Spleen (tissue), 7 donors: ENCODE results near the gene KIAA0586.

Experiments
- POLR2AphosphoS5 ChIP-seq, 3 donors: sonication (generic); formaldehyde crosslinking; IDR thresholded peaks; one replicate each; pipeline ENCODE4 v1.5.1; 2017; ENCODE audit warnings: antibody characterized with exemption in 3 of 3
- TF ChIP-seq, protein P1 (sequence below), 11 experiments: fragments of 200-600 bp in 7 of 11; fragments of 450-650 bp in 4 of 11; sonication (generic) in 4 of 11; IDR thresholded peaks in 8 of 11; conservative IDR thresholded peaks in 3 of 11; 1 replicate in 7 of 11; 2 replicates in 4 of 11; pipeline versions ENCODE4 v1.4.0 to v1.8.0; 2016 to 2021; ENCODE audit warnings: antibody characterized with exemption in 11 of 11, inconsistent platforms in 4 of 11, mild to moderate bottlenecking in 1 of 11
- donor health status: DM: no; HTN: no; CAD: no; lungs with moderate emphysema.
- donor health status: DM: no; HTN: no; CAD: no.
- donor health status: DM: no; HTN: no; CAD: no.

GRCh38 chr14:58560208-58560607 lies 132.7 kb downstream of the KIAA0586 start:
- TF ChIP-seq, protein P1, sequence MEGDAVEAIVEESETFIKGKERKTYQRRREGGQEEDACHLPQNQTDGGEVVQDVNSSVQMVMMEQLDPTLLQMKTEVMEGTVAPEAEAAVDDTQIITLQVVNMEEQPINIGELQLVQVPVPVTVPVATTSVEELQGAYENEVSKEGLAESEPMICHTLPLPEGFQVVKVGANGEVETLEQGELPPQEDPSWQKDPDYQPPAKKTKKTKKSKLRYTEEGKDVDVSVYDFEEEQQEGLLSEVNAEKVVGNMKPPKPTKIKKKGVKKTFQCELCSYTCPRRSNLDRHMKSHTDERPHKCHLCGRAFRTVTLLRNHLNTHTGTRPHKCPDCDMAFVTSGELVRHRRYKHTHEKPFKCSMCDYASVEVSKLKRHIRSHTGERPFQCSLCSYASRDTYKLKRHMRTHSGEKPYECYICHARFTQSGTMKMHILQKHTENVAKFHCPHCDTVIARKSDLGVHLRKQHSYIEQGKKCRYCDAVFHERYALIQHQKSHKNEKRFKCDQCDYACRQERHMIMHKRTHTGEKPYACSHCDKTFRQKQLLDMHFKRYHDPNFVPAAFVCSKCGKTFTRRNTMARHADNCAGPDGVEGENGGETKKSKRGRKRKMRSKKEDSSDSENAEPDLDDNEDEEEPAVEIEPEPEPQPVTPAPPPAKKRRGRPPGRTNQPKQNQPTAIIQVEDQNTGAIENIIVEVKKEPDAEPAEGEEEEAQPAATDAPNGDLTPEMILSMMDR (IDR thresholded peaks at IDR 0.05 in 8 of 11, conservative IDR thresholded peaks at IDR 0.05 in 3 of 11) = no peak
- TF ChIP-seq POLR2AphosphoS5 (IDR thresholded peaks at IDR 0.05) = no peak
